Measurements from ENCODE around the gene GBP4.
"Not testable (repeated sequence)": the region's sequence is repeated elsewhere in the genome, so short reads cannot be mapped to it uniquely, and the experiment has no call there.

GBP4 gene, protein sequence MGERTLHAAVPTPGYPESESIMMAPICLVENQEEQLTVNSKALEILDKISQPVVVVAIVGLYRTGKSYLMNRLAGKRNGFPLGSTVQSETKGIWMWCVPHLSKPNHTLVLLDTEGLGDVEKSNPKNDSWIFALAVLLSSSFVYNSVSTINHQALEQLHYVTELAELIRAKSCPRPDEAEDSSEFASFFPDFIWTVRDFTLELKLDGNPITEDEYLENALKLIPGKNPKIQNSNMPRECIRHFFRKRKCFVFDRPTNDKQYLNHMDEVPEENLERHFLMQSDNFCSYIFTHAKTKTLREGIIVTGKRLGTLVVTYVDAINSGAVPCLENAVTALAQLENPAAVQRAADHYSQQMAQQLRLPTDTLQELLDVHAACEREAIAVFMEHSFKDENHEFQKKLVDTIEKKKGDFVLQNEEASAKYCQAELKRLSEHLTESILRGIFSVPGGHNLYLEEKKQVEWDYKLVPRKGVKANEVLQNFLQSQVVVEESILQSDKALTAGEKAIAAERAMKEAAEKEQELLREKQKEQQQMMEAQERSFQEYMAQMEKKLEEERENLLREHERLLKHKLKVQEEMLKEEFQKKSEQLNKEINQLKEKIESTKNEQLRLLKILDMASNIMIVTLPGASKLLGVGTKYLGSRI

DNA sequence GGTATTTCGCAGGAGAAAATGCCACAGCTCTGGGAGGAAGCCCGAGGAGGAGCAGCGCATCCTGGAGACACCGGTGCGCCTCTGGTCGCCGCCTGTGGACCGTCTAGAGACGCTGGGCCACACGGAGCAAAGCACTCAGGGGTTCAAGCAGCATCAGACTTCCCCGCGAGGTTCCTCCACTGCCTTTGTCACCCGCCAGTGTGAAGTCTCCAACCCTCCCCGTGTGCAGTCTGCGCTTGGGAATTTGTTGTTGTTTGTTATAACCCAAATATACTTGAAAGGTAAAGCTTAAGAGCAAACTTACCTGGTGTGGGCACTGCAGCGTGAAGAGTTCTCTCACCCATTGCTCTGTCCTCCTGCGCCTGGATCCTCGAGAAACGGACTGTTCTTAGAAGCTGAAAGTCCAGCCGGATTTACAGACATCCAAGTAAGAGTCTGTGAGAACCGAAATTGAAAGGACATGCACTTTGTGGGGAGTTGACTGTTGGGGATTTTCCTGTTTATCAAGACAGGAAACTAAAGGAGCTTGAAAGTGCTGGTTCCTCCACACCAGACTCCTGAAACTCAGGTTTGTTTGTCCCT, at the start of gene GBP4:
Gene GBP4, minus strand, starts transcription at position 452 of the 582 bp plus-strand sequence. Its CDS starts 108 bp downstream, at position 344.
- peak; percentile 29 for DNase-seq (ENCODE audit: low spot score)

DNA sequence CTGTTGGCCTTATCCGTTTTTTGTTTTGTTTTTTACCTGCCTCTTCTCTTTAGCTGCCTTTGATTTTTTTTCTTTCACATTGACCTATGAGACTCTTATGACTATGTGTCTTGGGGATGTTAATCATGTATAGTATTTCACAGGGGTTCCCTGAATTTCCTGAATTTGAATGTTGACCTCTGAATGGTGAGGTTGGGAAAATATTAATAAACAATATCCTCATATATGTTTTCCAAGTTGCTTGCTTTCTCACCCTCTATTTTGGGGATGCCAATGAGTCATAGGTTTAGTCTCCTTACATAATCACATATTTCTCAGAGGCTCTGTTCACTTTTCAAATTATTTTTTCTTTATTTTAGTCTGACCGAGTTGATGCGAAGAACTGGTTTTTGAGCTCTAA, 44.3 kb upstream of the GBP4 start:
- no peak for DNase-seq (ENCODE audit: low spot score)

DNA sequence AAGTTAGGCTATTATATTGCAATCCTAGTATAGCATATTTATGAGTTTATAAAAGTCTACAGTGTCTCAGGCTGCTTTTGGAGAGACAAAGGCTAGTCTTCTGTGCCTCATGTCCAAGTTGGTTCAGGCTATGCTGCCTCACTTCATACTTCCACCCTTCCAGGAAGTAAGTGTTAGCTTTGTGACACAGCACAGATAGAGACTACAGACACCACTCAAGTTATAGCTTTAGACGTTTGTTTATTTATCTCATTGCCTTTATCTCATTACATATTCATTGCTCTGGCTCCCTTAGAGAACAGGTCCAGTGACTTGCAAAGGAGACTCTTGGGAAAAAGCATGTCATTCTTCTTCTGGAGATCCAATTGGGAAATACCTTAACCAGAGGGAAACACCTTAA, 22.6 kb upstream of the GBP4 start:
- DNase-seq (ENCODE audit: low spot score), result no peak

DNA sequence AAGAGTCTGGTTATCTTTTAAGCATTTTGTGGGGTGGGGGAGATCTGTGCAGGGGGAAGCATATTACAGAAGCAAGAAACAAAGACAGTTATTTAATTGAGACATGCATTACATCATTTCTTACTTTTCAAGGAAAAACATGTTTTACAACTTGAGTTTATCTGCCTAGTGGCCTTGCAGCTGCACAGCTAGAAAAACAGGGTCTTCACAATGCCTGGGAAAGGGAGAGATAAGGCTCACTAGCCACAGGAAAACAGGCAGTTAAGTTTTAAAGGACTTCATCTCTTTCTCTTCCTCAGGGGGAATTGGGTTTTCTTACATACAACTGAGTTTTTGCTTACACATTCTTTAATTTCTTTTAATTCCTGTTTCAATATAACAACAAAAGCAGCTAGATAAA, 21.1 kb upstream of the GBP4 start:
- DNase-seq (ENCODE audit: low spot score), result not testable (repeated sequence)

DNA sequence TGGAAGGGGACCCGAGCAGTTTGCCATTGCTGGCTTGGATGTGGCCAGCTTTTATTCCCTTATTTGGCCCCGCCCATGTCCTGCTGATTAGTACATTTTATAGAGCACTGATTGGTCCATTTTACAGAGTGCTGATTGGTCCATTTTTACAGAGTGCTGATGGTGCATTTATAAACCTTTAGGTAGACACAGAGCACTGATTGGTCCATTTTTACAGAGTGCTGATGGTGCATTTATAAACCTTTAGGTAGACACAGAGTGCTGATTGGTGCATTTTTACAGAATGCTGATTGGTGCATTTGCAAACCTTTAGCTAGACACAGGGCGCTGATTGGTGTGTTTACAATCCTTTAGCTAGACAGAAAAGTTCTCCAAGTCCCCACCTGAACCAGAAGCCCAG, 20.2 kb upstream of the GBP4 start:
- not testable (repeated sequence) for DNase-seq (ENCODE audit: low spot score)

DNA sequence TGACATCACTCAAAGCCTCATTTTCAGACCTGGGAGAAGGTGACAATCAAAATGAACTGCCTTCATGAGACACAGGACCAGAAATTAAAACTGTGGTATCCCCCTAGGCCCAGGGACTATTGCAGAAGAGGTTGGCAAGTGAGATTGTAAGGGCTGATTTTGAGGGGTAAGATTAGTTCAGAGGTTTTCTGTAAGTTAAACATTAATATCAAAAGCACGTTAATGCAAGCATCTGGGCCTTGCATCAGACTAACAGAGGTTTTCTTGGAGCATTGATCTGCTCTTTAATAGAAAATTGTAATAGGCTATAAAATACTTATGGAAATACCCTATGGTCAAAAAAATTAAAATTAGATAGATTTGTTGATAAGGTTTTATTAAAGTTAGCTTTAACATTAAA, 14.6 kb upstream of the GBP4 start:
- DNase-seq (ENCODE audit: low spot score), result no peak

DNA sequence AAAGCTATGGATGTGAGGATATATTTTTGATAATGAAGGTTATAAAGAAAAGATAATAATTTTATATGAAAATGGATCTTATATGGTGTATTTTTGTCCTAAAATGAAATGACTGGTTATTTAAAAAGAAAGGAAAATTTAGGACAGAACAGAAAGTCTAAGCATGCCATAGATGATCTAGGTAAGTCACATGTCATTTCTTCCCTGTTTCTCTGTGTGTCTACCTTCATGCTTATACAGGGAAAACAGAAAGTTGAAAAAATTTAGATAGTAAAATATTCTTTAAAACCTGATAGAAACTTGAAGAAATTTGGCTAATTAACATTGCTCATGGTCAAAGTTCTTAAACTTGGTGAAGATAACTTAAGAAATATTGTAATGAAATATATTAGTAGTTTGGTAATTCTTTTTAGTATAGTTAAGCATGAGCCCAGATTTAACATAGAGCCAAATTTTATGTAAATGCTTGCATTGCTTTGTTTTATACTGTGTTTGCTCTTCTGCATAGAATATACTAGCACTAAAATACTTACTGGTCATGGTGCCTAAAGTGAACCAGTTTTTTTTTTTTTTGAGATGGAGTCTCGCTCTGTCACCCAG, 12.4 kb upstream of the GBP4 start:
- no peak for DNase-seq (ENCODE audit: low spot score)

DNA sequence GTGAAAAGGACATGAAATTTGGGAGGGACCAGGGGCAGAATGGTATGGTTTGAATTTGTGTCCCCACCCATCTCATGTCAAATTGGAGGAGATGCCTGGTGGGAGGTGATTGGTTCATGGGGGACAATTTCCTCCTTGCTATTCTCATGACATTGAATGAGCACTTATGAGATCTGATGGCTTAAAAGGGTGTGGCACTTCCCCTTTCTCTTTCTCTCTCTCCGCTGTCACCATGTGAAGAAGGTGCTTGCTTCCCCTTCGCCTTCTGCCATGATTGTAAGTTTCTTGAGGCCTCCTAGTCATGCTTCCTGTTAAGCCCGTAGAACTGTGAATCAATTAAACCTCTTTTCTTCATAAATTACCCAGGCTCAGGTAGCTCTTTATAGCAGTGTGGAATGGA, 7.6 kb upstream of the GBP4 start:
- DNase-seq (ENCODE audit: low spot score), result no peak

DNA sequence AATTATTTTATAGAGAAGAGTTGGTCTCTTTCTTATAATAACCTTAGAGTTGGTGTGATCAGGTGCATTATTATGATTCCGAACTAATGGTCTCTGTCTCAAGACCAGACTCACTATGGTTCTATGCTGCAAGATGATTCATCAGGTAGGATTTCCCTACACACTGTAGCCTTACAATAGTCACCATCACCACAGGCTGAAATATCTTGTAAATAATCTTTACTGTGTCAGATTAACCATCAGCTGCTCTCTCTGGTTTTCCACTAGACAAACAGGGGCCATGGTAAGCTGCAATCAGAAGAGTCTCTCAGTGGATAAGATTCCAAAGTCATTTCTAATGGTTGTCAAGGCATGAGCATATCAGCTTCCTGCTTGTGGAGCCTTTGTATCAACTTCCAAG, 4.4 kb upstream of the GBP4 start:
- peak; percentile 49 for DNase-seq (ENCODE audit: low spot score)

DNA sequence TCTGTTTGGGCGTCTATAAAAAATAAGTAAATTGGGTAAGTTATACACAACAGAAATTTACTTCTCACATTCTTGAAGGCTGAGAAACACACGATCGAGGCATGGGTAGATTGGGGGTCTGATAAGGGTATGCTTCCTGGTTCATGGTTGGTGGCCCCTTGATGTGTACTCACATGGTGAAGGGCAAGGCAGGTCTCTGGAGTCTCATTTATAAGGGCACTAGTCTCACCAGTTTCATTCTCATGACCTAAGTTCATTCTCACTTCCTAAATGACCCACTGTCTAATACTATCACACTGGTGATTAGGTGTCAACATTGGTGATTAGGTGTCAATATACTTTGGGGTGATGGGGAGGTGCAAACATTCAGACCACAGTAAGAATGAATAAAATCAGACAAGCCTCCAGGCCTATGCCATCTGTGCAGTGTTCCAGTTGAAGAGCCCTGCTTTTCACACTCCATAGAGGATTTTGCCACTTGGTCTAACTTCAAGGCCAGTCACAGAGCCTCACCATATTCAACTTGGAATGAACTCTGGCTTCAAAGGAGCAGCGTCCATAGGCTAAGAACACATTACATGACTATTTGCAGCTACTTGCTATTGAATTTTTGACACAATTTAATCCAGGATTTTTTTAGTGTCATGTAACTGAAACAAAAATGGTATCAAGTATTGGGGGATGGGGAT, 2.5 kb upstream of the GBP4 start:
- no peak for DNase-seq (ENCODE audit: low spot score)

DNA sequence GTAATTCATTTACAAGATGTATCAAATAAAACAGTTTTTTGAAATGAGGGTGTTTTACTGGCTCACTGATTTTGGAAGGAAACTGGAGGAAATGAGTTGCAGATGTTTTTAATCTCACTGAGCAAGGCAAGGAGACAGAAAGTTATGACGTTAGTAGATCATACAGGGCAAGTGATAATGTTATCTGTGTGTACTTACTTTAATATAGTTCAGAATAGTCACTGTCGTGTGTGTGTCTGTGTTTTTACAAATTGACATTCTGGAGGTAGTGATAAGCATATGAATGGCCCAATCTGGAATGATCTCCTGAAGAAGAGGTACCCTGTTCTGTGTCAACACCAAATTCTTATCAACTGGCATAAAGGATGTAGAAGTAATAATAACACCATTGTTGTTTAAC, 1.9 kb upstream of the GBP4 start:
- DNase-seq (ENCODE audit: low spot score), result peak; percentile 42

DNA sequence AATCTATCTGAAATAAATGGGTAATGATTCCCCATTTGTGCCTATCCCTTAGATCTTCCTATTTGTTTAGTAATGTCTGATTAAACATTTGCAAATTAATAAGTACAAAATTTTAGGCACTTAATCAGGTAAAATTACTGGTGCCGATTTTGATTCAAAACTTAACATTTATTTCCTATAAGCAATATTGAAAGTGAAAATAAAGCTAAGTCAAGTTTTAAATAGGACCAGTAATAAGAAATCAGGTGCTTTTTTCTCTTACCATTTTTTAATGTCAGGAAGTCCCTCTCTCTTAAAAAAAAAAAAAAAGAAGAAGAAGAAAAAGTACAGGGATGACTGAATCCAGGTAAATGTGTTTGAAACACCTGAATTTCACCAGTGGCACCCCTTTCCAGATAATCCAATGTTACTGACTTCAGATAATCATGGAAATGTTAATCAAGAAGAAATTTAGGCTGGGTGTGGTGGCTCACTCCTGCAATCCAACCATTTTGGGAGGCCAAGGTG, 836 bp upstream of the GBP4 start:
- DNase-seq (ENCODE audit: low spot score), result no peak

DNA sequence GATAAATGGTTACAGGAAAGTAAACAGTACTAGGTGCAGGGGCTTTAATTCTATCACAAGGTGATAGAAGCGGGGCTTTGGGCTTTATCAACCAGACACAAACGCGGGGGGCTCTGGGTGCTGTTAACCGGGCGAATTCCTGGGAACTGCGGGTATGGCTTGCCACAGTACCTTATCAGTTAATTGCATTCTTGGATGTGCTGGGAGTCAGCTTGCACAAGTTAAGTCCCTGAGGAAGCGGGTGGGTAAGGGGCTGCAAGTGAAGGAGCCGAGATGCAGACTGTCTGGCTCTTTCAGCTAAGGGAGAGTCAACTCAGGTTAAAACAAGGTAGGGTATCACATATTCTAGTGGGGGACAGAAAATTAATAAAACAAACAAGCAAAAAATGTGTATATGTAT, 661 bp downstream of the GBP4 start:
- no peak for DNase-seq (ENCODE audit: low spot score)

DNA sequence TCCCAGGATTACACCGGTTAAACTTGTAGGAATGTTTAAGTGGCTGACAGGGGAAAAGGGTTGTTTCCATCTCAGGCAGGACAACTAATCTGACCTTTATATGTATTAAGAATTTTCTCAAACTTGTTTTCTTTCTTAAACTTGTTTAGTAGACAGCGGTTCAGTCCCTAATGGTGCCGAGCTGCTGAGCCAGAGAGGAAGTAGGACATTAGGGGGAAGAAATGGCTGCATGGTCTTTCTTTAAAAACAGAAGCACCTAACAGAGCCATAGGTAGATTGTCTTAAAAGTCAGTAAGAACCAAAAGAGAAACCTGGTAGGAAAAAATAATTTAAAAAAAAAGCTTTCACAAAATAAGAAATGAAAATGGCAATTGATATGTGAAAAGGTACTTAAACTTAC, 3.3 kb downstream of the GBP4 start:
- DNase-seq (ENCODE audit: low spot score), result no peak

DNA sequence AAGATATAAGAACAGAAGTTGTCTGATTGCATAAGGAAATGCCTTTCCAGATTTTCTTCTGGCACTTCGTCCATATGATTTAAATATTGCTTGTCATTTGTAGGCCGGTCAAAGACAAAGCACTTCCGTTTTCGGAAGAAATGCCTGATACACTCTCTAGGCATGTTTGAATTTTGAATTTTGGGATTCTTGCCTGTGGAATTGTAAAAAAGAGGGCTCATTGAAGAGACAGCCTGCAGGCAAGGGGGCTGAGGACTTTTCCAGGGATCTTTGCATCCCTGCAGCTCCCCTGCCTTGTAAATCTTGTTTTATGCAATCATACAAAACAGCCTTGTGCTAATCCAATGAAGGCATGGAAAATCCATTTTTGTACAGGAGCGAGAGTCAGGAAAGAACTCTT, 7.4 kb downstream of the GBP4 start:
- DNase-seq (ENCODE audit: low spot score), result no peak

DNA sequence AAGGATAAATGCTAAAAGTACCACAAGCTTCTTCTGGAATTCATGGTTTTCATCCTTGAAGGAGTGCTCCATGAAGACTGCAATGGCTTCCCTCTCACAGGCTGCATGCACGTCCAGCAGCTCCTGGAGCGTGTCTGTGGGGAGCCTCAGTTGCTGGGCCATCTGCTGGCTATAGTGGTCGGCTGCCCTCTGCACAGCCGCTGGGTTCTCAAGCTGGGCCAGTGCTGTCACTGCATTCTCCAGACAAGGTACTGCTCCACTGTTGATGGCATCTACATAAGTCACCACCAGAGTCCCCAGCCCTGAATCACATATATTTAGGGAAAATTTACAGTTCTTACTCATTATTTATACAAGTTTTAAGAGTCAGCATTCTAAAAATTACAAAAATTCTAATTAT, 8.7 kb downstream of the GBP4 start:
- no peak for DNase-seq (ENCODE audit: low spot score)

DNA sequence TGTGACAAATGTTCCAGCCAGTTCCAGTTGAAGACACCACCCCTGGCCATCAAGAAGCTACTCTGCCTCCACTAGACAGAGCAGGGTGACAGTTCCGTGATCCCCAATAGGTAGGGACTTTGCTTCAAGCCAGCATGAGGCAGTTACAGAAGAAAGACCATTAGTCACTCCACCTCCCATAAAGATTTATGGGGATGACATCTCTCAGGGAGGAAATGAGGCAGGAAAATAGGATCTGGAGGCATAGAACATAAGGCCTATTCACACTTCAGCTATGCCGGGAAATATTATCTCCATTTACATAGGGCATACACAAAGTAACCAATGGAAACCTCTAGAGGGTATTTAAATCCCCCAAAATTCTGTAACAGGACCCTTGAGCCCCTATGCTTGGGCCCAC, 19.4 kb downstream of the GBP4 start:
- DNase-seq (ENCODE audit: low spot score), result no peak

DNA sequence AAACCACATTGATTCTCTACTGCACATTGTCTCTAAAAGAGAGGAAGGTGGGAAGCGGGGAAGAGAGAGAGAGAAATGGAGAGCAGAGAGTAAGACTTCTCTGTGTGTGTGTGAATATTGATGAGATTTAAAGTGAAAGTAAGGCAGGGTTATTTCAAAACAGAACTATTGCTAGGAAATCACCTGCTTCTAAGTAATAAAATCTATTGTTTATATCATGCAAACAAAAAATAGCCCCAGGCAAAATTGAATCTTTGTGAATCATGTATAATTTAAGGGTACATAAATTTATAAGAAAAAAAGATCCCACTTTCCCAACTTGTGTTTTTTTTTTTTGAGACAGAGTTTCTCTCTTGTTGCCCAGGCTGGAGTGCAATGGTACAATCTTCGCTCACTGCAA, 21.8 kb downstream of the GBP4 start:
- DNase-seq (ENCODE audit: low spot score), result no peak

DNA sequence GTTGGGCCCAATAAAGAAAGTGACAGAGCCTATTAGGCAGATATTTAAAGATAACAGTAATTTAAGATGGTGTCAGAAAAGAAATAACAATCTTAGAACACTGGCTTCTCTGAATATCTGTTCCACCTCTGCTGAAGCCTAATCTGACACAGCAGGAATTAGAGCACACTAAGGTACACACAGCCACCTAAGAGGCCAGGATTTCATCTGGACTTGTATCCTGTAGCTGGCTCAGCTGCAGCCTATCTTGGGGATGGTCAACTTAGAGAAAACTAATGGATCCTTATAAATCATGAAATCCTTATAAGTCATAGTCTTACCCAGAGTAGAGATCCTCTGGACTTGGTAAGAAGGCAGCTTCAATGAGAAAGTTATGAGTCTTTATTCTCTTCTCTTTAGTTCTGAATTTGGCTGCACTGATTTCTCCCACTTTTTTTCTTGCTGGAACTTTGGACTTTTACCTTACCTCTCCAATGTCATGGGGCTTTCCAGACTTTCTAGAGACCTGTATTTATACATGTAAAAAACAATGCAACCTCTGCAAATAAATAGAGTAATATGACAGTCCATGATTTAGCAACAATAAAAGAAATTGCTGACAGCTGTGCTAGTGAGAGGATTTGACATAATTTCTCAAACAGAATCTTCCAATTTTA, 23.0 kb downstream of the GBP4 start, which contains the start of gene GBP7:
Gene GBP7, minus strand, starts transcription at position 403 of the 656 bp plus-strand sequence. CDS start 4,068 bp downstream, outside the sequence.
- DNase-seq (ENCODE audit: low spot score), result no peak

DNA sequence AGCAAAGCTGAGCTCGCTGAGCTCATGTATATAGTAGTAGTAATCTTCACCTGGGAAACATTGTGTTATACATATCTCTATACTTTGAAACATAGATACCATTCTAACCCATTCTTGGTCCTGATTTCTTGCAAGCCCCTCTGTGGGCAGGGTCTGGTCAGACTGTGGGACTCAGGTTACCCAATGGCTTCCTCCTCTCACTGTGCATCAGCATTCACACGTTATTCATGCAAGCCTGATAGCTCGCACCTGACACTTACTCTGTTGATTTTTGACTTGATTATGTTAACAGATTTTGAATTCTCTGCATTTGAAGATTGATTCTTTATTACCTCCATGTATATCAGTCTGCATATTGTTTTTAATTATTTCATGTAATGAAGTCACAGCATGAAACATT, 24.3 kb downstream of the GBP4 start:
- DNase-seq (ENCODE audit: low spot score), result no peak

DNA sequence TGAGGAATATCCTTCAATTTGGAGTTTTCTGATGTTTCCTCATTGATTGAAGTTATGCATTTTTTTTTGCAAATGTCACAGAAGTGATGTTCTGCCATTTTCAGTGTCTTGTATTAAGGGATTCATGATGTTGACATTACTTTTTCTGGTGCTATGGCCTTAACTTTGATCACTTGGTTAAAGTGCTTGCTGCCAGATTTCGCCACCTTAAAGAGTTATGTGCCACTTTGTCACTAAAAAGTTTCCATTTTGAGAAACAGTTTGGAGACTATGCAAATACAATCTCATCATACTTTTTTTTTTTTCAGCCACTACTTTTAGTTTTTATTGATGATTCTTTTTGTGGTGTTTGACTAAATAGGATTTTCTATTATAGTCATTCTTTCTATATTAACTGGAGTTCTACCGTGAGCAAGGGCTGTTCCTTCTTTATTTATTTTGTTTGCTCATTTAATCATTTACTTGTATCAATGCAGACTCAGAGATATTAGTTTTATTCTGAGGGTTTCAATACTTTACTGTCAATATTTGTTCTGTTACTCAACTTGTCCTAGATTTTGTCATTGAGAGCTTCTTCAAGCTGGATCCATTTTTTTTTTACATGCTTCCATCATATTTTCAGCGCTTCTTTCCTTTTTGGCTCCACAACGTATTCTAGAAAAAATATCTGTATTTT, 26.1 kb downstream of the GBP4 start:
- no peak for DNase-seq (ENCODE audit: low spot score)

All from AG08395 (cell line).